Activated T-helper 17 cell treated with anti-CD3 and anti-CD28 coated beads, Interleukin-2, amount 50 U/mL, for 72 hours (primary cell): ENCODE results near the gene FAM216B. TPM values are rescaled to one million over a fixed set of nuclear protein-coding genes. Genes with fewer than 3 reads are reported as not detected.
"Not testable (repeated sequence)": the region's sequence is repeated elsewhere in the genome, so short reads cannot be mapped to it uniquely, and the experiment has no call there.

ENCODE experiments used
- ATAC-seq: fragments of 150-1000 bp; cut with Tn5 transposase; replicated peaks from 2 replicates; pipeline ENCODE4 v1.10.0; 2021; ENCODE audit warnings: mild to moderate bottlenecking, moderate library complexity
- H3K27ac Mint-ChIP-seq: one replicate; pipeline ENCODE4 v1.8.0; 2022; ENCODE audit warnings: mixed read lengths
- H3K27me3 Mint-ChIP-seq: one replicate; pipeline ENCODE4 v1.8.0; 2022; ENCODE audit warnings: mixed read lengths
- H3K36me3 Mint-ChIP-seq: one replicate; pipeline ENCODE4 v1.8.0; 2022; ENCODE audit warnings: low read depth, mild to moderate bottlenecking, mixed read lengths
- H3K4me1 Mint-ChIP-seq: one replicate; pipeline ENCODE4 v1.8.0; 2022; ENCODE audit warnings: mixed read lengths
- H3K4me3 Mint-ChIP-seq: one replicate; pipeline ENCODE4 v1.8.0; 2022; ENCODE audit warnings: mild to moderate bottlenecking, mixed read lengths
- H3K9me3 Mint-ChIP-seq: one replicate; pipeline ENCODE4 v1.8.0; 2022; ENCODE audit warnings: mixed read lengths
- total RNA-seq, 2 donors: library from RNA; stranded (reverse); gene quantifications; one replicate each; pipeline ENCODE4 v1.2.3, GENCODE V29; 2022

FAM216B gene
- total RNA-seq, 2 donors from 2014 or later, result not detected

- H3K36me3 Mint-ChIP-seq, result no peaks in the 10 kb centered on the region
- ATAC-seq, result no peak
- H3K4me3 Mint-ChIP-seq, result no peak overlapping the region
- no peak overlapping the region for H3K27ac Mint-ChIP-seq
- no peaks in the 10 kb centered on the region for H3K9me3 Mint-ChIP-seq
- H3K27me3 Mint-ChIP-seq, result peaks cover 14% of the 10 kb centered on the region
- H3K4me1 Mint-ChIP-seq, result no peaks in the 10 kb centered on the region
These were observed 16.7 kb downstream of the FAM216B start for GRCh38 chr13:42798118-42798517.

- no peak overlapping the region for H3K27ac Mint-ChIP-seq
- no peaks in the 10 kb centered on the region for H3K4me1 Mint-ChIP-seq
- no peaks in the 10 kb centered on the region for H3K9me3 Mint-ChIP-seq
- H3K27me3 Mint-ChIP-seq, result peaks cover 14% of the 10 kb centered on the region
- no peak overlapping the region for H3K4me3 Mint-ChIP-seq
- H3K36me3 Mint-ChIP-seq, result no peaks in the 10 kb centered on the region
- ATAC-seq, result no peak
These were observed 18.8 kb downstream of the FAM216B start for GRCh38 chr13:42800109-42800643.

GRCh38 chr13:42803563-42804204 lies 22.3 kb downstream of the FAM216B start:
- Mint-ChIP-seq H3K27me3 (peaks cover 4% of the 10 kb centered on the region), H3K4me1 (no peaks in the 10 kb centered on the region), H3K36me3 (no peaks in the 10 kb centered on the region), H3K9me3 (no peaks in the 10 kb centered on the region), H3K4me3 (no peak overlapping the region), H3K27ac (no peak overlapping the region)
- no peak for ATAC-seq

GRCh38 chr13:42804244-42804874 lies 23.0 kb downstream of the FAM216B start:
- ATAC-seq, result peak; percentile 65
- Mint-ChIP-seq H3K9me3 (no peaks in the 10 kb centered on the region), H3K36me3 (no peaks in the 10 kb centered on the region), H3K27me3 (peaks cover 8% of the 10 kb centered on the region), H3K27ac (no peak overlapping the region), H3K4me3 (no peak overlapping the region), H3K4me1 (no peaks in the 10 kb centered on the region)

GRCh38 chr13:42807241-42807640 lies 25.9 kb downstream of the FAM216B start:
- peak; percentile 13 for ATAC-seq
- Mint-ChIP-seq H3K4me3 (no peak overlapping the region), H3K36me3 (no peaks in the 10 kb centered on the region), H3K4me1 (no peaks in the 10 kb centered on the region), H3K27ac (no peak overlapping the region), H3K9me3 (no peaks in the 10 kb centered on the region), H3K27me3 (peaks cover 16% of the 10 kb centered on the region)

GRCh38 chr13:42807866-42808265 lies 26.5 kb downstream of the FAM216B start:
- Mint-ChIP-seq H3K4me3 (no peak overlapping the region), H3K27ac (no peak overlapping the region), H3K27me3 (peaks cover 19% of the 10 kb centered on the region), H3K4me1 (no peaks in the 10 kb centered on the region), H3K9me3 (no peaks in the 10 kb centered on the region), H3K36me3 (no peaks in the 10 kb centered on the region)
- ATAC-seq, result no peak

GRCh38 chr13:42808341-42808940 lies 27.1 kb downstream of the FAM216B start:
- H3K27ac Mint-ChIP-seq, result no peak overlapping the region
- no peaks in the 10 kb centered on the region for H3K4me1 Mint-ChIP-seq
- no peaks in the 10 kb centered on the region for H3K9me3 Mint-ChIP-seq
- peaks cover 22% of the 10 kb centered on the region for H3K27me3 Mint-ChIP-seq
- H3K36me3 Mint-ChIP-seq, result no peaks in the 10 kb centered on the region
- H3K4me3 Mint-ChIP-seq, result no peak overlapping the region
- ATAC-seq, result peak; percentile 73

- H3K27me3 Mint-ChIP-seq, result peaks cover 37% of the 10 kb centered on the region
- ATAC-seq, result peak; percentile 43
- no peaks in the 10 kb centered on the region for H3K36me3 Mint-ChIP-seq
- no peaks in the 10 kb centered on the region for H3K9me3 Mint-ChIP-seq
- no peak overlapping the region for H3K4me3 Mint-ChIP-seq
- H3K27ac Mint-ChIP-seq, result no peak overlapping the region
- no peaks in the 10 kb centered on the region for H3K4me1 Mint-ChIP-seq
These were observed 30.9 kb downstream of the FAM216B start for GRCh38 chr13:42812316-42812715.

- Mint-ChIP-seq H3K4me1 (no peaks in the 10 kb centered on the region), H3K27ac (no peak overlapping the region), H3K4me3 (no peak overlapping the region), H3K36me3 (no peaks in the 10 kb centered on the region), H3K27me3 (peaks cover 40% of the 10 kb centered on the region), H3K9me3 (peaks cover 3% of the 10 kb centered on the region)
- no peak for ATAC-seq
These were observed 33.5 kb downstream of the FAM216B start for GRCh38 chr13:42814868-42815267.

- Mint-ChIP-seq H3K4me3 (no peak overlapping the region), H3K27me3 (peaks cover 39% of the 10 kb centered on the region), H3K4me1 (no peaks in the 10 kb centered on the region), H3K27ac (no peak overlapping the region), H3K9me3 (peaks cover 3% of the 10 kb centered on the region), H3K36me3 (no peaks in the 10 kb centered on the region)
- no peak for ATAC-seq
These were observed 34.3 kb downstream of the FAM216B start for GRCh38 chr13:42815681-42816080.

GRCh38 chr13:42816538-42816937 lies 35.2 kb downstream of the FAM216B start:
- no peak for ATAC-seq
- Mint-ChIP-seq H3K4me3 (no peak overlapping the region), H3K4me1 (no peaks in the 10 kb centered on the region), H3K9me3 (peaks cover 3% of the 10 kb centered on the region), H3K36me3 (no peaks in the 10 kb centered on the region), H3K27me3 (peaks cover 34% of the 10 kb centered on the region), H3K27ac (no peak overlapping the region)

GRCh38 chr13:42819687-42820086 lies 38.3 kb downstream of the FAM216B start:
- H3K4me1 Mint-ChIP-seq, H3K36me3 Mint-ChIP-seq, H3K9me3 Mint-ChIP-seq, H3K27ac Mint-ChIP-seq, ATAC-seq, H3K4me3 Mint-ChIP-seq: not testable (repeated sequence)
- H3K27me3 Mint-ChIP-seq, result peaks cover 34% of the 10 kb centered on the region

GRCh38 chr13:42820451-42820850 lies 39.1 kb downstream of the FAM216B start:
- no peak overlapping the region for H3K27ac Mint-ChIP-seq
- H3K9me3 Mint-ChIP-seq, result peaks cover 3% of the 10 kb centered on the region
- H3K36me3 Mint-ChIP-seq, result no peaks in the 10 kb centered on the region
- ATAC-seq, result no peak
- peaks cover 37% of the 10 kb centered on the region for H3K27me3 Mint-ChIP-seq
- H3K4me1 Mint-ChIP-seq, result no peaks in the 10 kb centered on the region
- no peak overlapping the region for H3K4me3 Mint-ChIP-seq

GRCh38 chr13:42821437-42821836 lies 40.1 kb downstream of the FAM216B start:
- Mint-ChIP-seq H3K4me3 (no peak overlapping the region), H3K27ac (no peak overlapping the region), H3K4me1 (no peaks in the 10 kb centered on the region), H3K27me3 (peaks cover 36% of the 10 kb centered on the region), H3K9me3 (peaks cover 3% of the 10 kb centered on the region), H3K36me3 (no peaks in the 10 kb centered on the region)
- ATAC-seq, result no peak
